HUES48 (cell line): ENCODE measurements around the gene HTT.

Source experiments
- H3K27ac ChIP-seq: one replicate; pipeline ENCODE4 v1.7.0; 2013; ENCODE audit warnings: low read depth, low read length, inconsistent platforms
- H3K27me3 ChIP-seq: 2 replicates; pipeline ENCODE4 v1.6.1; 2013; ENCODE audit warnings: mild to moderate bottlenecking, low read length; ENCODE audit not compliant: control insufficient read depth, insufficient read depth
- H3K36me3 ChIP-seq: 2 replicates; pipeline ENCODE4 v1.6.1; 2013; ENCODE audit warnings: low read length; ENCODE audit not compliant: control insufficient read depth, insufficient read depth
- H3K4me1 ChIP-seq: 2 replicates; pipeline ENCODE4 v1.6.1; 2013; ENCODE audit warnings: mild to moderate bottlenecking, low read length; ENCODE audit not compliant: control insufficient read depth, insufficient read depth
- H3K4me3 ChIP-seq: 2 replicates; pipeline ENCODE4 v1.5.1; 2013; ENCODE audit warnings: mild to moderate bottlenecking, low read depth, low read length
- H3K9ac ChIP-seq: 2 replicates; pipeline ENCODE4 v1.6.1; 2013; ENCODE audit warnings: mild to moderate bottlenecking, low read depth, low read length, moderate library complexity
- H3K9me3 ChIP-seq: 2 replicates; pipeline ENCODE4 v1.6.1; 2013; ENCODE audit warnings: low read length; ENCODE audit not compliant: control insufficient read depth, insufficient read depth

Gene HTT

GRCh38 chr4:3196670-3197359, 122.3 kb downstream of the HTT start:
- no peak overlapping the region for H3K27ac ChIP-seq
- no peak overlapping the region for H3K4me3 ChIP-seq
- no peaks in the 10 kb centered on the region for H3K9me3 ChIP-seq
- H3K27me3 ChIP-seq = no peaks in the 10 kb centered on the region
- no peak overlapping the region for H3K9ac ChIP-seq
- H3K4me1 ChIP-seq = no peaks in the 10 kb centered on the region
- peaks cover 54% of the 10 kb centered on the region for H3K36me3 ChIP-seq

GRCh38 chr4:3197366-3198105, 123.1 kb downstream of the HTT start:
- no peaks in the 10 kb centered on the region for H3K9me3 ChIP-seq
- H3K4me1 ChIP-seq = no peaks in the 10 kb centered on the region
- no peak overlapping the region for H3K9ac ChIP-seq
- no peak overlapping the region for H3K27ac ChIP-seq
- peaks cover 54% of the 10 kb centered on the region for H3K36me3 ChIP-seq
- no peak overlapping the region for H3K4me3 ChIP-seq
- no peaks in the 10 kb centered on the region for H3K27me3 ChIP-seq

- H3K27ac ChIP-seq = no peak overlapping the region
- H3K9ac ChIP-seq = no peak overlapping the region
- H3K9me3 ChIP-seq = no peaks in the 10 kb centered on the region
- no peaks in the 10 kb centered on the region for H3K4me1 ChIP-seq
- H3K4me3 ChIP-seq = no peak overlapping the region
- peaks cover 60% of the 10 kb centered on the region for H3K36me3 ChIP-seq
- H3K27me3 ChIP-seq = no peaks in the 10 kb centered on the region
Measured at GRCh38 chr4:3198906-3199305, 124.4 kb downstream of the HTT start.

DNA sequence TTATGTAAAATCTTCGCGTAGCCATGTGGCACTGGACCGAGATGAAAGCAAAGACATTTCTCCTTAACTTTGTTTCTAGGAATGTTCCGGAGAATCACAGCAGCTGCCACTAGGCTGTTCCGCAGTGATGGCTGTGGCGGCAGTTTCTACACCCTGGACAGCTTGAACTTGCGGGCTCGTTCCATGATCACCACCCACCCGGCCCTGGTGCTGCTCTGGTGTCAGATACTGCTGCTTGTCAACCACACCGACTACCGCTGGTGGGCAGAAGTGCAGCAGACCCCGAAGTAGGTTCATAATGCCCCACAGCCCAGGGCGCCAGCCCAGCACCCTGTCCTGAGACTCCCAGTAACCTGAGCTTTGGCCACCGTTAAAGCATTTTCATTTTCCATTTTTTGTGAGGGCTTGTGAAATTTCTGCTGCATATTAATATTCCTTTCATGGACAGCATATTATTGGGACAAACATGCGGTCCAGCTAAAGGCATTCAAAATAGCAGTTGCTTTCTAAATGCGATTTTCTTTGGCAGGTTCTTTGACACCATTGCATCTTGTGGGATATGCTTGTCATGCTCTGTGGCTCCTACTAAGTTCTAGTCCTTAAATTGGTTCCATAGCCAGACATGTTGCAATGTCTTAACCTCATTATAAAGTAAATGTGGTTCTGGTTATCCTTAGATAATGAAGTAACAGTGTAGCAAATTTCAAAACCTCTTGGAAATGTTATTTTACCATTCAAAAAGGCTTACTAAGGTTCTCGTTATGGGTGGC, 125.4 kb downstream of the HTT start:
- Histone ChIP-seq H3K36me3 (peaks cover 65% of the 10 kb centered on the region), H3K4me3 (no peak overlapping the region), H3K9ac (no peak overlapping the region), H3K9me3 (no peaks in the 10 kb centered on the region), H3K27me3 (no peaks in the 10 kb centered on the region), H3K27ac (no peak overlapping the region), H3K4me1 (no peaks in the 10 kb centered on the region)

DNA sequence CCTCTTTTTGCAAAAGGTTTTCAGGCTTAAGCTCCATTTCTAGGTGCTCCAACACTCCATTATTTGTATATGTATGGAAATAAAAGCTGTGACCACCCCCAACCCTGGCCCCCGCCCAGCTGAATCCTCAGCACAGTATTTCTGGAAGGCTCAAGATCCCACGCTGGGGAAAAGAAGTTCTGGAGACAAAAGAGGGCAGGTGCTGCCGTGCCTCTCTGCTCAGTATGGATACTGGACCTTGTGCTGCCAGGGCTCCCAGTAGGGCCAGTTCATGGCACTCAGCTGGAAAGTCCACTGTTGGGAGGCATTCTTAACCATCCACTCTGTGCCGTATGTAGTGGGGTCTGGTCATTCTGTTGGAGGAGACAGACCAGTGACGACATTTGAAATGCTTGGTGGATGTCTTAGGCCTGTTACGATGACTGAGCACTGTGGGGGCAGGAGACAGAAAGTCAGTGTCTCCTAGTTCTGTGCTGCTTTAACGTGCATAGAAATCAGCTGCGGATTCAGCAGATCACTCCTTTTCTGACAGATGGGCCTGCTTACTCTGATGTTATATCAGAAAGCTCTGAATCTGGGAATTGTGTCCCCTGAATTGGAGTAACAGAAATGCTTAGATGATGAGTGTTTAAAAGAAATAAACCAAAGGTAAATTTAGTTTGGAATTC, 126.1 kb downstream of the HTT start:
- Histone ChIP-seq H3K27me3 (no peaks in the 10 kb centered on the region), H3K36me3 (peaks cover 60% of the 10 kb centered on the region), H3K27ac (no peak overlapping the region), H3K4me1 (no peaks in the 10 kb centered on the region), H3K9me3 (no peaks in the 10 kb centered on the region), H3K9ac (no peak overlapping the region), H3K4me3 (no peak overlapping the region)

DNA sequence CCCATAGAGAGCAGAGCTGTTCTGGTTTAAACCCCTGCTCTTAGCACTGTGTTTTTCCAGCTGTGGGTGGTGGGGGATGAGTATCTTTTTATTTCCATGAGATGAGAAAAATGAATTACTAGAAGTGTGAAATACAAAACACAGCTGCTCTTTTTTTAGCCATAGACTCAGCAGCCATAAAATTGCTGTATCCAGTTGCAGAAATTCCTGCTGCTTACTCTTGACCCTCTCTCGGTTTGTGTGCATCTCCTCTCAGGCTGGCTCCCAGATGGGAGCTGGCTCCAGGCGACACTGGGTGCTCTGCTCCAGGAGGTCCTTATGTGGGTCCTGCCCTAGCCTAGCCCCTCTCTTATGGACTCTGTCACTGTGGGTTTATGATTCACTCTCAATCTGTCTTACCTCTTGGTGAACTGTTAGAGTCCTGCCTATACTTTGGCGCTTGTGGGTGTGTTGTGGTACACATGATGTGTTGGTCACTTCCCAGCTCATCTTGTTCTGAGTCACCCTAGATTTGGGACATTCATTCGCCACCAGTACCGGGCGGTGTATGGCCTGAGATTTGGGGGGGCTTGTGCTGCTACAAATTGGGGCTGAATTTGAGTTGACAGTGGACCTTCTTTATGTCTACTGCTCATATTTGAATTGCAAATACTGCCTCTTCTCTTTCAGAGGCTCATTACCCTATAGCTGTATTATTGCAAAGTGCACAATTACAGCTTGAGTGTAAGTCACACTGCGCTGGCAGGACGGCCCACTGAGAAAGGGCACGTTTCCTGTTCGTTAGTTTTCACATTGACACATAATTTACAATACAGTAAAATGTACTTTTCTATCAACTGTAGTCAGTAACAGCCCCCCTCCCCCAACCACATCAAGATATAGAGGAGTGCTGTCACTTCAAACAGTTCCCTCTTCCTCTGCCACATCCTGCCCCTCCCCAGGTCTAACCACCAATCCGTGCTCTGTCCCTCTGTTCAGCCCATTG, 127.5 kb downstream of the HTT start:
- Histone ChIP-seq H3K27ac (no peak overlapping the region), H3K9me3 (no peaks in the 10 kb centered on the region), H3K9ac (no peak overlapping the region), H3K4me3 (no peak overlapping the region), H3K27me3 (no peaks in the 10 kb centered on the region), H3K4me1 (no peaks in the 10 kb centered on the region), H3K36me3 (peaks cover 64% of the 10 kb centered on the region)

DNA sequence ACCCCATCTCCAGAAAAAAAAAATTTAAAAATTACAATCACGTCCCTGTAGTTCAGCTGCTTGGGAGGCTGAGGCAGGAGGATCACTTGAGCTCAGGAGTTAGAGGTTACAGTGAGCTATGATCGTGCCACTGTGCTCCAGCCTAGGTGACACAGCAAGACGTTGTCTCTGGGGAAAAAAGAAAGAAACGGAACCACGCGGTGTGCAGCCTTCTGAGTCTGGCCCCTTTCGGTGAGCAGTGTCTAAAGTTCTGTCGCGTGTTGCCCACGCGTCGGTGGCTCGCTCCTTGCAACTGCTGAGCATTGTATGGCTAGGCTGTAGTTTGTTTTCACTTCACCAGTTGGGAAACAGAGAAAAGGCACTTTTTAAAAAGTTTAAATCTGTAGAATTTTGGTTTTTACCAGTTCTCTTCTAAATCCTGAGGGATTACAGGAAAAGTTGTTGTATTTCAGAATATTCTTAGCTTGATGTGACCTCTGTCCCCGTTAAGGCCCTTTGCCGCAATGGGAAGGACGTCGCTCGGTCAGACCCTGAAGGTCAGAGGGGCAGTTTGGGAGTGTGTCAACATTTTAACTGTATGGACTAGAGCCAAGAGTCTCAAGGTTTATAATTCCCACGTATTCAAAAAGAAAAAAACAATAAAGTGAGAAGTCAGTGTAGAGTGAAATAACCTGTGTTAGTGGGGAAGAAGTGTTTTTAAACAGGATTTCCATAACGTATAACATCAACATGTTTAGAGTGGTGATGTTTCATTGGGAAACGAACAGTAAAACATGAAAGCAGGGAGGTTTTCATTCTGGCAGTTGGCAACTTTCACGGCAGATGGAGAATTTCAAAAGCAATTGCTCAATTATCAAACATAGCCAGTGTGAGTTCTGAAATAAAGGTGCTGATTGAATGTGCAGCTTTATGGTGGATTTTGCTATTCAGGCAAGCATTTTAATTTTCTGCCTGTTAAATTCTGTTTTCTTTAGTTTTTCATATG, 128.6 kb downstream of the HTT start:
- Histone ChIP-seq H3K27ac (no peak overlapping the region), H3K4me1 (no peaks in the 10 kb centered on the region), H3K36me3 (peaks cover 66% of the 10 kb centered on the region), H3K9ac (no peak overlapping the region), H3K9me3 (no peaks in the 10 kb centered on the region), H3K27me3 (no peaks in the 10 kb centered on the region), H3K4me3 (no peak overlapping the region)

GRCh38 chr4:3203971-3204431, 129.5 kb downstream of the HTT start:
- peaks cover 74% of the 10 kb centered on the region for H3K36me3 ChIP-seq
- H3K27me3 ChIP-seq = no peaks in the 10 kb centered on the region
- no peak overlapping the region for H3K27ac ChIP-seq
- H3K9me3 ChIP-seq = no peaks in the 10 kb centered on the region
- H3K4me1 ChIP-seq = no peaks in the 10 kb centered on the region
- H3K9ac ChIP-seq = no peak overlapping the region
- no peak overlapping the region for H3K4me3 ChIP-seq

DNA sequence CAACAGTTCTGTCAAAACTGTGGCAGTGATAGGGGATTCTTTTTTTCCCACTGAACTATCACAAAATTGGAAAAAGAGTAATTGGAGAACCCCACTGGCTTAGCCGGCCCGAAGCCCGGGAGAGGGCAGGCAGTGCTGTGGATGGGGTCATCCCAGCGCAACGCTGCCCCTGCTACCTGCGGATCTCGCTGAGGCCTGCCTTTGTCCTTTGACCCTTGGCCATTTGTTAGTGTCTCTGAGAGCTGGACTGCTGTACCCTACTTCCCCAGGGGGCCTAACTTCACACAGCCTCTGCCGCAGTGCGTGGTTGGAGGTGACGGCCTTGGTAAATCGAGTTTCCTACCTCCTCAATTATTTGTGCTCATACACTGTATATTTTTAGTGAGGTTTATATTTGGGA, 131.5 kb downstream of the HTT start:
- Histone ChIP-seq H3K4me1 (no peaks in the 10 kb centered on the region), H3K36me3 (peaks cover 75% of the 10 kb centered on the region), H3K27ac (no peak overlapping the region), H3K4me3 (no peak overlapping the region), H3K9ac (no peak overlapping the region), H3K27me3 (no peaks in the 10 kb centered on the region), H3K9me3 (no peaks in the 10 kb centered on the region)
